AG09319 (cell line): ENCODE measurements around the gene ADGRL2.

Source experiments
- DNase-seq: peaks from one replicate; pipeline ENCODE4 v3.0.0-alpha.2; 2010; ENCODE audit warnings: low read depth; ENCODE audit errors: extremely low read depth
- CTCF ChIP-seq: IDR thresholded peaks from 2 replicates; pipeline ENCODE4 v1.5.1; 2011; ENCODE audit warnings: low read depth, mild to moderate bottlenecking, inconsistent platforms, low read length, moderate library complexity

ADGRL2 gene

GRCh38 chr1:81915937-81916336, 115.2 kb downstream of the ADGRL2 start:
- no peak for TF ChIP-seq CTCF
- no peak for DNase-seq

GRCh38 chr1:81920245-81920740, 119.6 kb downstream of the ADGRL2 start:
- DNase-seq: no peak
- no peak for TF ChIP-seq CTCF

- no peak for DNase-seq
- TF ChIP-seq CTCF: no peak
Observed at GRCh38 chr1:81920886-81921285, 120.2 kb downstream of the ADGRL2 start.

- no peak for TF ChIP-seq CTCF
Observed at GRCh38 chr1:81921344-81921743, 120.6 kb downstream of the ADGRL2 start.

GRCh38 chr1:81921851-81922462, 121.2 kb downstream of the ADGRL2 start:
- no peak for TF ChIP-seq CTCF
- DNase-seq: no peak

More at GRCh38 chr1:81921344-81921743, 120.6 kb downstream of the ADGRL2 start:
- no peak for DNase-seq

GRCh38 chr1:81922955-81923354, 122.2 kb downstream of the ADGRL2 start:
- DNase-seq: no peak
- TF ChIP-seq CTCF: no peak

GRCh38 chr1:81929106-81929505, 128.4 kb downstream of the ADGRL2 start:
- TF ChIP-seq CTCF: no peak
- DNase-seq: no peak
